CD4-positive, alpha-beta T cell treated with Interleukin-12 subunit alpha and Interleukin-12 subunit beta, for 1 hour (primary cell): Measurements from ENCODE around the gene F7.
"Not testable (repeated sequence)": the region's sequence is repeated elsewhere in the genome, so short reads cannot be mapped to it uniquely, and the experiment has no call there.

ENCODE experiments used
- DNase-seq: peaks from one replicate; pipeline ENCODE4 v3.0.0-alpha.2; 2020

F7 gene

GRCh38 chr13:113073942-113074341 lies 31.6 kb upstream of the F7 start:
- DNase-seq: no peak

DNA sequence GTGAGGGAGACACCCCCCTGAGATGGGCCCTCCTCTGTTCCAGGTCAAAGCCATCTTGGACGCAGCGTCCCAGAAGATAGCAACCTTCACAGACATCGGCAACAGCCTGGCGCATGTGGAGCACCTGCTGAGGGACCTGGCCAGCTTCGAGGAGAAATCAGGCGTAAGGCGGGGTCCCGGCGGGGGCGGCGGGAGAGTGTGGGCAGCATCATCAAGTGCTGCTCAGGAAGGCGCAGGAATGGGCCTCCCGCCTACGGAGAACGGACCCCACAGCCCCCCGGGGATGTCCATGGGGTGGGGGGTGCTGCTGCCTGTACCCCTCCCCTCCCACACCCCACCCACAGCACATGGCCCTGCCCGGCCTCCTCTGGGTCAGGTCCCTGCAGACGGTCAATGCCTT lies 31.2 kb upstream of the F7 start:
- DNase-seq: no peak

- DNase-seq: no peak
These were observed 30.7 kb upstream of the F7 start for GRCh38 chr13:113074876-113075275.

- DNase-seq: no peak
These were observed 29.9 kb upstream of the F7 start for GRCh38 chr13:113075711-113076110.

DNA sequence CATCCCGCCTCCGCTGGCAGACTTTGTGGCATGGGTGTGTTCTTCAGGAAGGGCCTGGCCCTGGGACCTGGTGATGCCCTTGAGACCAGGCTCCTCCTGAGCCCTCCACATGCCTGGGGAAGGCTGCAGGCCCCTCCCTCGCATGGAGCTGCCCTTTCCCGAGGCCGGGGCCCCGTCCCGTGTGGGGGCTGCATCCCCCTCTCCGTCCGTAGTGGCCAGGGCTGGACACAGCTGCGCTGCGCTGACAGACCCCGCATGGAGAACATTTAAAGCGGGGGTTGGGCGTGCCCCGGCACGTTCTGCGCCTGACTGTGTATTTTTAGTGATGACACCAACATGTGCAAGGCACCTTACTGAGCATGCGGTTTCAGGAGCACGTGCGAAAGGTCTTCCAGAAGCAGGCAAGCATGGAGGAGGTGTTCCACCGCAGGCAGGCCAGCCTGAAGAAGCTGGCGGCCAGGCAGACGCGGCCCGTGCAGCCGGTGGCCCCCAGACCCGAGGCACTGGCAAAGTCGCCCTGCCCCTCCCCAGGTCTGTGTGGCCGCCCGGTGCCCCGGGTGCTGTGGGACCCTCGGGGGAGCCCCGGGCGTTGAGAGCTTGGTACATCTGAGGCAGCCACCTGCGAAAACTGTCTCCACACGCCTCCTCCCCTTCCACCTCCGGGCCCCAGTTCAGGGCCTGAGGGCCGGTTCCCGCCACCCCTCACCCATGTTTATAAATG lies 28.8 kb upstream of the F7 start:
- DNase-seq: no peak

DNA sequence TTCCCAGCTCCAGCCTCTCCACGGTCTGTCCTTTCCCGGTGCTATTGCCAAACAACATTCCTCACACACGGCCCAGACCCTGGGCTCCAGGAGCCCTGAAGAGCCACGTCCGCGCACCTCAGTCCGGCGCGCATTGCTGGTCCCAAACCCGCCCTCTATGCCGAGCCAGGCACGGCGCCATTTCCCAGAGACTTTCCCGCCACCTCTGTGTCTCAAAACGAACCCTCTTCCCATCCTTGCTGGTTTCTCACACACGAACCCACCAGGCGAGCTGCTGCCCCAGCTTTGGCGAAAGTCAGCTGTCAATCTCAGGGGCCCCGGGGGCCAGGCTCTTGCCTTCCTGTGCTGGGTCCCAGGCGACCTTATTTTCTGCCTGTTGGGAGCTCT lies 28.0 kb upstream of the F7 start:
- DNase-seq: no peak

DNA sequence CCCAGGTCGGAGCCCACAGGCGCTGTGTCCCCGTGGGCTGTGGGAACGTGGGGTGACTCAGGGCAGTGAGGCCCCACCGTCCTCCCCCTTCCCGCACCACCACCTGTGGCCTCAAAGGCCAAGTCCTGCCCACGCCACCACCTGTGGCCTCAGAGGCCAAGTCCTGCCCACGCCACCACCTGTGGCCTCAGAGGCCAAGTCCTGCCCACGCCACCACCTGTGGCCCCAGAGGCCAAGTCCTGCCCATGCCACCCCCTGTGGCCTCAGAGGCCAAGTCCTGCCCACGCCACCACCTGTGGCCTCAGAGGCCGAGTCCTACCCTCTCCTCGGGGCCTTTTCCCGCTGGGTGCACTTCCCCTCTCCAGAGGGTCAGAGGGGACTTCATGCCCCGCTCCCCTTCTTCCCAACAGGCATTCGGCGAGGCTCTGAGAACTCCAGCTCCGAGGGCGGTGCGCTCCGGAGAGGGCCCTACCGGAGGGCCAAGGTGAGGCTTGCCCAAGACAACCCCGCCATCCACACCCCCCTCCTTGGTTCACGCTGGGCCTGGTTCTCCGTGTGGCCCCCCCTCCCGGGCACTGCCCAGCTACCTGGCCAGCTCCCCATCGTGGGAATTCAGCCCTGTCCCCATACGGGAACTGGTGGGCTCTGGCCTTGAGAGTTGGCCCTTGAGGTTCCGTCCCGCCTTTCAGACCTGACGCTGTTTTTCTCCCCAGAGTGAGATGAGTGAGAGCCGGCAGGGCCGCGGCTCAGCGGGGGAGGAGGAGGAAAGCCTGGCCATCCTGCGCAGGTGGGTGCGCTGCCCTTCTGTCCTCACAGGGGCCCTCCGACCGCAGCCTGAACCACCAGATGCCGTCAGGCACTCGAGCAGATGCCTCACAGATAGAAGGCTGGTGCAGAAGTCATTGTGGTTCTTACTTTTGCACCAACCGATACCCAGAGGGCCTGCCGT lies 27.4 kb upstream of the F7 start:
- no peak for DNase-seq

DNA sequence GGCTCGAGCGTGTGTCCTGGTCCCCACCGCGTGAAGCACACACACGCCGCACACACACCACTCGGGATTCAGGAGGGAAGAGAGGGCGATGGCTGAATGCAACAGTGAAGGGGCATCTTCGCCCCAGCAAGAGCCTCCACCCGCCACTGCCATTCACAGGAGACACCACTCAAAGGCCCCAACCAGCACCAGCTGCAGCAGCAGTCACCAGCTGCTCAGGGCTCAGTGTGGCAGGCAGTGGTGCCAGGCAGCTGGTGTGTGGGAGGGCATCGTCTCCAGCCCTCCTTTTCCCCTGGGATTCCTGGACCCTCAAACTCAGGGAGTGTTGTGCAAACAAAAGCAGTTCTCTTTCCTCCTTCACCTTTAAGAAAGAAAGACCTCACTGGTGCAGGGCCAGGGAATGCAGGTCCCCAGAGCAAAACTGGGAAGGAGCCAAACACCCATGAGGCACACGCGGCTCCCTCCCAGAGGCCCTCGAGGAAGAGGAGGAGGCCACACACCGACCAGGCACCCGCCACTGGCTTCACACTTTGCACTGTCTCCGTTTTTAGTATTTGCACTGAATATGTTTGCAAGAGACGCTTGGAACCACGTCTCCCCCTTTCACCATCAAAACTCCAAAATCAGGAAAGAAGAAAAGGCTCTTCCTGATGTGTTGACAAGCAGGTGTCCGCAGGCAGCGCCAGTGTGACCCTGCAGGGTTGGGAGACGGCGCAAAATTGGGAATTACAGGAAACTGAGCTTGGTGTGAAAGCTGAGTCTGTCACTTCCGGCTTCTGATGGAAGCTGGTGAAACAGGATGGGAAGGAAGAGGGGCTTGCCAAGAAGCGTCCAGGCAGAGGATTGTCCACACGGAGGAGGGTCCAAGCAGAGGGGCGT lies 26.4 kb upstream of the F7 start:
- DNase-seq: no peak

- DNase-seq: not testable (repeated sequence)
These were observed 25.9 kb upstream of the F7 start for GRCh38 chr13:113079781-113080080.

- no peak for DNase-seq
These were observed 25.2 kb upstream of the F7 start for GRCh38 chr13:113080361-113080831.

DNA sequence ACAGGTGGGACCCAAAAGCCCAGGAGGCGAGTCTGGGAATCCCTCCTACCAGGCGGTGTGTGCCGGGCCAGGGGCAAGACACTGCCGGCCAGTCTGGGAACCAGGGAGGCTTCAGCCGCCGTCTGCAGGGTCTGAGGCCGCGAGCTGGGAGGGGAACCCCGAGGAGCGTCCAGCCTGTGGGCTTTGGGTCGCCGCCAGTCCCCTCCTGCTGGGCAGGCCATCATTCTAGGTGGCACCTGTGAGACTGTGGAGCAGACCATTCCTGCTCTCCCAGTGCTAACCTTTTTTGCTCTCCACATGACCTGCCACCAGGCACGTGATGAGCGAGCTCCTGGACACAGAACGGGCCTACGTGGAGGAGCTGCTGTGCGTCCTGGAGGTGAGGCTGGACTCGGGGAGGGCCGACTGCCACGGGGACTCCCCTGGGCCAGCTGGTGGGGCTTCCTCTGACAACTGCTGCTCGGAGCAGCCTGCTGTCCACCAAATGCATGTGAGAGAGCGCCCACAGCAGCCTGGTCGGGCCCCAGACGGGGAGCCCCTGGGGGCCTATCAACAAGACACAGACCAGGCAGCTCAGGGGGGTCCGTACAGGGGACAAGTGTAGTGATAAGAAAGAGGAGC lies 24.6 kb upstream of the F7 start:
- DNase-seq: no peak

- no peak for DNase-seq
These were observed 23.2 kb upstream of the F7 start for GRCh38 chr13:113082198-113083021.

DNA sequence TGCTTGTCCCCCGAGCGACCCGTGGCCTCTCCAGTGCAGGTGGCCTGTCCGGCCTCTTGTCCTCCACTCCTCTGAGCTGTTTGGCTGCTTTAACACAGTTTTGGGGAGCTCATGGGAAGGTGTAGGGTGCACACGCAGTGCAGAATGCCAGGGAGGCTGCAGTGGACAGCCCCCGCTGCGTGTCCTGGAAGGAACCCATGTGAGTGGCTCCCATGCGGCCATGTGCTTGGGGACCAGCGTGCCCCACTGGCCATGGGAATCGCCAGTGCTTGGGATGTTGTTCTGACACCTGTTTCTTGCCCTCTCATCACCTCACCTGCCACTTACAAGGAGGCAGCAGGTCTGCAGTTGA lies 22.6 kb upstream of the F7 start:
- DNase-seq: no peak

- DNase-seq: no peak
These were observed 22.1 kb upstream of the F7 start for GRCh38 chr13:113083402-113084061.

DNA sequence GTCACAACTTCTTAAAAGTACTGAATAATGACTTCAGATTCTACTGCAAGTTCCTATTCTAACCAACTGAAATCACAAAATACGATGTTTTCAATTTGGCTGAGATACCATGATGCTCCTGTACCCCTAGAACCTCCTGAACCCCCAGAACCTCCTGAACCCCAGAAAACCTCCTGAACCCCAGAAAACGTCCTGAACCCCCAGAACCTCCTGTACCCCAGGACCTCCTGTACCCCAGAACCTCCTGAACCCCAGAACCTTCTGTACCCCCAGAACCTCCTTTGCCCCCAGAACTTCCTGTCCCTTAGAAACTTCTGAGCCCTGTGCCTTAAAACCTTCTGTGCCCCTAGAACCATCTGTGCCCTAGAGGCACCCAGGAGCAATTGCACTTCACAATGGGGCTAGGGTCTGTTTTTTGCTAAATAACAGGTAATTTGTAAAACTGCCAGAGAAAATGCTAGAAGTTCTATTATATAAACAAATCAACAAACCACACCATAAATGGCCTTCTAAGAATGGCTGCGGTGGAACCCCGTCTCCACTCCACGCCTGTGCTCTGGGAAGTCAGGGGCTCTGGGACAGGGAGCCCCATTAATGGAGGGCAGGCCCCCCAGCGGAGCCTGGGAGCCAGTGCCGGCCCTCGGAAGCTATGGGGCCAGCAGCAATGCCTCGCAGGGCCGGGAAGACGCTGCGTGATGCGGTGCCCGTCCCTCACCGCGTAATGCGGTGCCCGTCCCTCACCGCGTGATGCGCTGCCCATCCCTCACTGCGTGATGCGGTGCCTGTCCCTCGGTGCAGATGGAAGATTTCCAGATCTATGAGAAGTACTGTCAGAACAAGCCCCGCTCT lies 21.3 kb upstream of the F7 start:
- DNase-seq: no peak

DNA sequence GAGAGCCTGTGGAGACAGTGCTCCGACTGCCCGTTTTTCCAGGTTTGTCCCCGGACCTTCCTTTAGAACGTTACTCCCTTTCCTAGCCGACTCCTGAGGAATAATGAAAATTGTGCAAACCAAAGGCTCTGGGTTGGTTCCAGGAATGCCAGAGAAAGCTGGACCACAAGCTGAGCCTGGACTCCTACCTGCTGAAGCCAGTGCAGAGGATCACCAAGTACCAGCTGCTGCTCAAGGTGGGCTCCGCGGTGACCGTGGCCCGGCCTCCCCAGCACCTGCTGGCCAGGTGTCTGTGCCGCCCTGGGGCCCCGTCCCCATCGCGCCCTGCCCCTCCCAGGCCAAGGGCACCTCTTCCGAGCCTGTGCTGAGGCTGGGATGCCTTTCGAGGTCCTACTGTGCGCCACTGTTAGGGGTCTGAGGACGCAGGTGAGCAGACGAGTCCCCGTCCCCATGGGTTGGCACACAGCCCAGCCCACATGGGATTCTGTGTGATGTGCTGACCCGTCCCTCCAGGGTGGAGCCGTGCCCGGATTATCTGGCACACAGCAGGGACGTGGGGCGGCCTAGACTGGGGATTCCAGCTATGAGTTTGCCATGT lies 20.5 kb upstream of the F7 start:
- no peak for DNase-seq

GRCh38 chr13:113086031-113086750 lies 19.4 kb upstream of the F7 start:
- DNase-seq: no peak

- DNase-seq: no peak
These were observed 18.3 kb upstream of the F7 start for GRCh38 chr13:113086991-113087922.
